Measurements from ENCODE around the gene PNPT1. TPM values are rescaled to one million over a fixed set of nuclear protein-coding genes. Genes with fewer than 3 reads are reported as not detected.
"Not testable (repeated sequence)": the region's sequence is repeated elsewhere in the genome, so short reads cannot be mapped to it uniquely, and the experiment has no call there.

The PNPT1 gene
- 29.4 and 32.8 TPM in 2 replicates for total RNA-seq (2014; rRNA removed; shearing (Covaris generic))

- peak; percentile 96 for DNase-seq (ENCODE audit: low spot score)
Measured at GRCh38 chr2:55693181-55694125, at the start of gene PNPT1. Gene PNPT1 (minus strand): TSS chr2:55693844. CDS start chr2:55693823, 21 bp downstream.

GRCh38 chr2:55742996-55743395 is 49.4 kb upstream of the PNPT1 start:
- DNase-seq (ENCODE audit: low spot score), result no peak

- DNase-seq (ENCODE audit: low spot score), result not testable (repeated sequence)
Measured at GRCh38 chr2:55736019-55736536, 42.4 kb upstream of the PNPT1 start.

DNA sequence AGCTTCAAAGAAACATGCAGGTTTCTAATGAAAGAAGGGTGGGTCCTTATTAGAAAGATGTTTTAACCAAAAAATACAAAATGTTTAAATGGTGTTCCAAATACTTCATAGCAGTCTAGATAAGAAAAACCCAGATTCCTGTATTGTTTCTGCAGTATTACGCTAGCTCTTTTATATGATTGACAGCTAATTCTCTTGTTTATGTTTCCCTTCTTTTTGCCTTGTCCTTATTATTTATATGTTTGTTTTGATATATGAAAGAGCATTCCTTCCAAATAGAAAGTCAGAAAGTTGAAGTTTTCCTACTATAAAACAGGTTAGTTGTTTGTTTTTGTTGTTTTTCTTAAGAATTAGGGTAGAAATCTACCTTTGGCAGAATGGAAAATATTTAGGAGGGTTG is 41.1 kb upstream of the PNPT1 start:
- DNase-seq (ENCODE audit: low spot score), result no peak

GRCh38 chr2:55733335-55733734 is 39.7 kb upstream of the PNPT1 start:
- DNase-seq (ENCODE audit: low spot score), result no peak

DNA sequence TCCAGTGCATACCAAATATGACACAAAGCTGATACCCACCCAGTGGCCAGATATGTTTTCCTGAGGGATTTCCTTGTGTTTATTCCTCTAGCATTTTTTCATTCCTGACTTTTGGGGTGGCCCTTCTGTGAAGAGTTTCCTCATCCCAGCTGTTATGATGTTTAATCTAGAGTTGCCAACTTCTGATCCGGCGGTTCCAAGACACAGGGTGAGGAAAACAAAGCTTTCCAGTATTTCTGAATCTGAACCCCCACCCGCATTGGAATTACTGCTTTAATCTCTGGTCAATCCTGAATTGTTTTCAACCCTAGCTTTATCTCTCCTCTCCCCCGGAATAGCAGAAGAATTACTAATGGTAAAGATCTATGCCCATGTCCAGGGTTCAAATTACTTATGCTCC is 39.2 kb upstream of the PNPT1 start:
- no peak for DNase-seq (ENCODE audit: low spot score)

- no peak for DNase-seq (ENCODE audit: low spot score)
Measured at GRCh38 chr2:55729136-55729685, 35.6 kb upstream of the PNPT1 start.

- no peak for DNase-seq (ENCODE audit: low spot score)
Measured at GRCh38 chr2:55721596-55722215, 28.1 kb upstream of the PNPT1 start.

DNA sequence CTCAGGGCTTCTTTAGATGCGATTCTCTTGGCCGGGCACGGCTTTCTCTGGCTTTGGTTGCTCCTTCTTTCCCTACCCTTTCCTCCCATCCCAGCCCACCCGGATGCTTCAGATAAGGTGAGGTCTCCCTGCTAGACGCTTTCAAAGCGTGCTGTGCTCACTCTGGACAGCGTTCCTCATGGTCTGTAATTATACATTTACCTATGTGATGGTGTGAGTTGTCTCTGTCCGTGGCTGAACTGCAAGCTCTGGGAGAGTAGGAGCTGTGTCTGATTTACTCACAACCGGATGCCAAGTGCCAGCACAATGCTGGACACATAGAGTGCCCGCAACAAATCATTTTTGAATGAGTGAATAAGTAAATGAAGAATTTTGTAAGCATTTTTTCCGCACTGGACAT is 26.8 kb upstream of the PNPT1 start:
- no peak for DNase-seq (ENCODE audit: low spot score)

- DNase-seq (ENCODE audit: low spot score), result no peak
Measured at GRCh38 chr2:55719852-55720251, 26.2 kb upstream of the PNPT1 start.

DNA sequence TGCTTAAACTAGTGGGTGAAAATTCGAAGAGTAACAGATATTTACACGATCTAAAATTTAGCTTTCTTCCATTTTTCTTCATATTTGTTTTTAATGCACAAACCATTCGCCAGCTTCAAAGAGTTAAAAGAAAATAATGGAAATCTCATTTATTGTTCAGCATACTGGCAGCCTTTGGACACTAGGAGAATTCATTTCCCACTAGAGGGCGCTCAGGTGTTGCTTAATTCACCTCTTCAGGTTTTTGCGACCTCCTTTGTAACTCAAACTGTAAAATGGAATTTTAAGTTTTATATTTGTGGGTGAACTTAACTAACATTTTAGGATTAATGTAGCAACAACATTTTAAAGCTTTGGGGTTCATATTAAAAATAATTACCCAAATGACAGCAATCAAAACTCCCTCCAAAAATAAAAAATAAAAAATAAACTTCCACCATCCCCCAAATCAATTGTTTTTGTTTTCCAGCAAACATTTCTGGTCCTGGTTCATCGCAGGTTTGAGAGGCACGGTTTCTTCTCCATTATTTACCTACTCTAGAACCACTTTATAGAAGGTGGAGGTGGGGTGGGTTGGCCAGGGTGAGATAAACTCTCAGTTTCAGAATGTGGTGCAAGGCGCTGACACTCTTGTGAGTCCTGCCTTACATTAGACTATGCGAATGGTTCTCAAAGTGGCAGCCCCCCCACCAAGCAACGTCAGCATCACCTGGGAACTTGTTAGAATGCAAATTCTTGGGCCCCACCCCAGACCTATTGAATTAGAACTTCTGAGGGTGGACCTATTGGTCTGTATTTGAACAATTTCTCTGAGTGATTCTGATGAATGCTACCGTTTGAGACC is 24.7 kb upstream of the PNPT1 start:
- DNase-seq (ENCODE audit: low spot score), result peak; percentile 38

GRCh38 chr2:55715626-55716025 is 22.0 kb upstream of the PNPT1 start:
- no peak for DNase-seq (ENCODE audit: low spot score)

DNA sequence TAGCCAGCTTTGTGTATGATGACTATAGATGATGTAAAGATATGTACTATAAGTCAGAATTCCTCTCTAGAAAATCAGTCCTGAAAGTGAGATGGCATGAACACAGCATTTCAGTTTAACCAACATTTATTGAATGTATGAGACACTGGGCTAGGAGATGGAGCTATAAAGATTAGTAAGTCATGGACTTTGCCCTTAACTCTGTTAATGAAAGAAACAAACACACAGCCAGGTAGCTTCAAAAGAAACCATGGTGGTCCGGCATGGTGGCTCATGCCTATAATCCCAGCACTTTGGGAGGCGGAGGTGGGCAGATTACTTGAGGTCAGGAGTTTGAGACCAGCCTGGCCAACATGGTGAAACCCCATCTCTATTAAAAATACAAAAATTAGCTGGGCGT is 21.5 kb upstream of the PNPT1 start:
- DNase-seq (ENCODE audit: low spot score), result not testable (repeated sequence)

DNA sequence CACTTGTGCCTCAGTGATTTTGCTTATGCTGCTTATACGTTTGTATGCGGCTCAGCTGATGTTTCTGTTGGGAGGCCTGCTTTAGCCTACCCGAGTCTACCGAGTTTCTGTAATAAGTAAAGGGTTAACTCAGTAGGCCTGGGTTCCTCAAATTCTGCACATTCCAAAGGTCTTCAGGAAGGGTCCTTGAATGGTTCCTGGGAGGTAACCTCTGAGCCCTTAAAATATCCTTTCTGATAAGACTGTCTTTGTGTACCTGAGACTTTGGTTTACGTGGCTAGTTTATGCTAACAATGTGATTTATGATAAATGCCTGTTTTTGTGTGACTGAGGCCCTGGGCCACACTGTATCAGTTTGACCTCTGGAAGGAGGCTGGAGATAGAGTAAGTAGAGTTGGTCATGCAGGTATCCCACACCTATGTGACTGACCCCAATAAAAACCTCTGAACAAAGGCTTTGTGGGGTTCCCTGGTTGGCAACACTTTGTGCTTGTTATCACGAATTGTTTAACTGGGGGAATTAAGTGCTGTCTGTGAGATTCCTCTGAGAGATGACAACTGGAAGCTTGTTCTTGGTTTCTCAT is 18.9 kb upstream of the PNPT1 start:
- DNase-seq (ENCODE audit: low spot score), result no peak

- no peak for DNase-seq (ENCODE audit: low spot score)
Measured at GRCh38 chr2:55710025-55710424, 16.4 kb upstream of the PNPT1 start.

DNA sequence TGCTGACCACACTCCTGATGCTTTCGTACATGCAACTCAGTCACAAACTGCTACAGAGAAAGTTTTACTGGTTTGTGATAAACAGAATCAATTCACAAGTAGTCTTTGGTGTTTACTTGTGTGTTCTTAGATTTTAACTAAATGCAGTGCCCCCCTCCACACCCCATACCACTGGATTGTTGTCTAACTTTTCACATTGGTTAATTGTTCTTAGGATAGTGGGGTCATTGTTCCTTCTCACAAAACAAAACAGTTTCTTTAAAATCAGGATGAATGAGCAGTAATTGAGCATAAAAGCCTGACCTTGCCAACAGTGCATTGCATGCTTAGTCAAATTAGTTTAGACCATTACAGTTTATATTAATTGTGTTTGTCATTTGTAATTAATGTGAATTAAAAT is 14.1 kb upstream of the PNPT1 start:
- DNase-seq (ENCODE audit: low spot score), result no peak

GRCh38 chr2:55706258-55706657 is 12.6 kb upstream of the PNPT1 start:
- not testable (repeated sequence) for DNase-seq (ENCODE audit: low spot score)

DNA sequence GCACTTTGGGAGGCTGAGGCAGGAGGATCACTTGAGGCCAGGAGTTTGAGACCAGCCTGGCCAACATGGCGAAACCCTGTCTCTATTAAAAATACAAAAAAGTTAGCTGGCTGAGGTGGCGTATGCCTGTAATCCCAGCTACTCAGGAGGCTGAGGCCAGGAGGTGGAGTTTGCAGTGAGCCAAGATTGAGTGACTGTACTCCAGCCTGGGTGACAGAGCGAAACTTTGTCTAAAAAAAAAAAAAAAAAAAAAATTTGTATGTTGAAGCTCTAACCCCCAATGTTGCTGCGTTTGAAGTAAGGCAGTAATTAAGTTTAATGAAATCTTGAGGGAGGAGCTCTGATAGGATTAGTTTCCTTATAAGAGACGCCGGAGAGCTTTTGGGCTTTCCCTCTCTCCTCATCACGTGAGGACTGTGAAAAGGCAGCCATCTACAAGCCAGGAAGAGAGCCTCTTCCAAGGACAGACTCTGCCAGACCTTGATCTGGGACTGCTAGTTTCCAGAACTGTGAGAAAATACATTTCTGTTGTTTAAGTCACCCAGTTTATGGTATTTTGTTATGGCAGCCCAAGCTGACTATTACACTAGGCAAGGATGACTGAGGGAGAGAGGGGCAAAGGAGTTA is 11.5 kb upstream of the PNPT1 start:
- no peak for DNase-seq (ENCODE audit: low spot score)

- DNase-seq (ENCODE audit: low spot score), result no peak
Measured at GRCh38 chr2:55703350-55703749, 9.7 kb upstream of the PNPT1 start.

- DNase-seq (ENCODE audit: low spot score), result not testable (repeated sequence)
Measured at GRCh38 chr2:55692740-55693139, 904 bp downstream of the PNPT1 start.

- no peak for DNase-seq (ENCODE audit: low spot score)
Measured at GRCh38 chr2:55672630-55673029, 21.0 kb downstream of the PNPT1 start.

All from H4 (cell line).